HG03342 (cell line): ENCODE results near the gene ANKRD36C.
"Not testable (repeated sequence)": the region's sequence is repeated elsewhere in the genome, so short reads cannot be mapped to it uniquely, and the experiment has no call there.

Experiments
- ATAC-seq: cut with Tn5 transposase; IDR thresholded peaks from one replicate; pipeline ENCODE4 v1.9.1; 2021; ENCODE audit warnings: mild to moderate bottlenecking, moderate library complexity; ENCODE audit not compliant: unreplicated experiment

ANKRD36C gene

GRCh38 chr2:95991351-95992094 lies at the start of gene ANKRD36C:
ANKRD36C (minus strand) TSS chr2:95991824; CDS start chr2:95991708, 116 bp downstream.
- peak; percentile 95 for ATAC-seq

DNA sequence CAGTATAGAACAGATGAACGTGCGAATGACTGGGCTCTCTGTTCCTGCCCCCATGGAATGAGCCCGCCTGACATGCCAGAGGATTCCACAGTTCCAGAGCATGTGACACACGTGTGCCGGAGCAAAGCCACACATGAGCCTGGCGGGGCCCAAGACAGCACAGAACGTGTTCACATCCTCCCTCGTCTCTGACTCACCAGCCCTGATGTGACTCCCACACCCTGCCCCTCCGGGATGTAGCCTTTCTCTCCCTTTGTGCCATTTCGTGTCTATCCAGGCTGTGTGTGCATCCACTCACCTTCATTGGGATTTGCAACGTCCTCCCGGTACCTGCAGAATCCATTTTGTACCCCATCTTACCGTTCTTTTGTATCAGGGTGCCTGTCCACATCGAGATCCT lies 43.9 kb upstream of the ANKRD36C start:
- ATAC-seq: not testable (repeated sequence)

DNA sequence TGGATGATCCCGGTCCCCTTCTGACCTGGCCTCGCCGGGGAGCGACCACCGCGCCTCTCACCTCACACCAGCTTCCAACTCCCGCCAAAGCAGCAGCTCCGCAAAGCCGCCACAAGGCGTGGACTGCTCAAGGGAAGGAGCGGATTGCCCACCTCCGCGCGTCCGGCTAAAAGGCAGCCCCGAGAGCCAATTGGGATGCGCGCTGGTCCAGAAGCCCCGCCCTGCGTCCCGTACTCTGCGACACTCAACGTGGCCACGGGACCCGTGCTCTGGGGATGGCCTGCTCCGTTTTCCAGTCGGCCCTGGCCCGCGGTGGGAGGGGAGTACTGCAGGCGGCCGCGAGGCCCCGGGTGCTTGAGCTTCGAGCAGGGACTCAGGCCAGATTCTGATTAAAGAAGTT lies 43.2 kb upstream of the ANKRD36C start, which contains the start of gene GPAT2:
Gene GPAT2, minus strand, starts transcription at position 125 of the 400 bp plus-strand sequence. CDS start 2,557 bp downstream, outside the sequence.
- not testable (repeated sequence) for ATAC-seq

- not testable (repeated sequence) for ATAC-seq
Observed at GRCh38 chr2:96033997-96034396, 42.4 kb upstream of the ANKRD36C start.

- not testable (repeated sequence) for ATAC-seq
Observed at GRCh38 chr2:96027725-96028325, 36.2 kb upstream of the ANKRD36C start.

DNA sequence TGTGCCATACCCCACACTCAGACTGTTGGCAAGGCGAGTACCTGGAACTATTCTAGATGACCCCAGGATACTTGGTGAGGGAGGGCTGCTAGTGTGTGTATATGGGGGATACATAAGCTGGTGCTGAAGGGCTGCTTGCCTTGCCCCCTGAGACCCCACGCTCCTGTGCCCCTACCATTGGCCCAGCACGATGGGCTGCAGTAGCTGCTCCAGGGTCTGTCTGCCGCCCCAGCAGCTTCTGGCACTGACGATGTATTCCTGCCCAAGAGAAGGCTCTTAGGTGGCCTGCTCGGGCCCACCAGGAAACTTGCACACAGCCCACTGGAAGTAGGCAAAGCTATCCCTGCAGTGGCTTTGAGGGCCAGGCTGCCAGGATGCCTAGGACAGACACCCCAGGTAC lies 34.1 kb upstream of the ANKRD36C start:
- not testable (repeated sequence) for ATAC-seq

DNA sequence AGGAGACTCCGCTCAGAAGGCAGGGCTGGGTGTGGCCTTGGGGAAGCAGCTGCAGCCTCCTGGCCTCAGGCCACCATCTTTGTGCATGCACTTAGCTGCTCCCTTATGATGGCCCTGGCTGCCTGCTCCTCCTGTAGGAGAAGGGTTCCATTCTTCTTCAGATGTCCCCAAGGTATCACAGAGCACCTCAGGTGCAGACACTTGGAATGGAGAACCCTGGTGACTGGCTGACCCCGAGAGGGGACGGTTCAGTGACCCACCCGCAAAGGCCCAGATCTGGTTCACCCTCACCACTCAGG lies 33.5 kb upstream of the ANKRD36C start:
- ATAC-seq: no peak

- no peak for ATAC-seq
Observed at GRCh38 chr2:96024336-96025193, 32.9 kb upstream of the ANKRD36C start.

GRCh38 chr2:96023701-96024100 lies 32.1 kb upstream of the ANKRD36C start:
- ATAC-seq: not testable (repeated sequence)

DNA sequence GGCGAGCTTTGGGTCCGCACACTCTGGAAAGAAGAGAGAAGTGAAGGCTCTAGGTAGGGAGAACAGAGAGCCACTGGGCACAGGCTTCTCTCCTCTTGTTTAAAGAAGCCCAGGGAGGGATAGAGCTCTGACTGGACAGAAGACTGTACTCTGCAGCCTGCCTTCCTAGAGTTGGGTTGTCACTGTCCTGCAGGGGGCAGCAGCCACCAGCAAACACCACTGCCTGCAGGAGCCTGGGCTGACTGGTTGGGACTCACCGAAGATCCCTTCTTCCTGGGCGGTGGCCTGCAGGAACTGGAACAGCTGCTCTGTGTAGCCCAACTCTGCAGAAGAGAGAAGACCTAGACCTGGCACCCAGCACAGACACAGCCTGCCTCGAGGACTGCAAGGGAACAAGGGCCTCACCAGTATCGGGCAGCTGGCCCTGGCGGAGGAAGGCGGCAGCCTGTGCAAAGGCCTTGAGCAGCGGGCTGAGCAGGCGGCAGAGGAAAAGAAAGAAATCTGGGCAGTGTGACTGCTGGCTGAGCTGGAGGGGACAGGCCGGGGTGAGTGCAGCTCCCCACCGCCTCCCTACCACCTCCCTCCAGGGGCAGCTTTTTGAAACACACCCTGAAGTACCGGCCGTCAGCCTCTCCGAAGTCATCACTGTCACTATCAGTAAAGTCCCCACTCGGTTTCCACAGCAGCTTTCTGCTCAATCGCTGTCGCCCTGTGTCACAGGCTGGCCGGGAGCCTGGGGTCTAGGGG lies 31.2 kb upstream of the ANKRD36C start:
- ATAC-seq: peak; percentile 78

GRCh38 chr2:96022126-96022525 lies 30.5 kb upstream of the ANKRD36C start:
- ATAC-seq: not testable (repeated sequence)

DNA sequence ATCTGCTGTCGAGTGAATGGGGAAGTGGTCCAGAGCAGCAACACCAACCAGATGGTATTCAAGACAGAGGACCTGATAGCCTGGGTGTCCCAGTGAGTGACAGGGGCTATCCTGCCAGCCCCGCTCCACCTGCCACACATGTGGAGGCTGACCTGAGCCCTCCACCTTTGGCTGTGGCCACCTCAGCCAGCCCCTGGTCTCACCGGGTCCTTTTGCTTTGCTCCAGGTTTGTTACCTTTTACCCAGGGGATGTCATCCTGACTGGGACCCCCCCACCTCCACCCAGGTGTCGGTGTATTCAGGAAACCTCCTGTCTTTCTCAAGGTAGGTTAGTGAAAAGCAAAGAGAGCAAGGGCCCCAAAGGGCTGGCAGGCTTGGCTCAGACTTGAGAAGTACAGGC lies 29.5 kb upstream of the ANKRD36C start:
- not testable (repeated sequence) for ATAC-seq

GRCh38 chr2:96019909-96020590 lies 28.4 kb upstream of the ANKRD36C start:
- not testable (repeated sequence) for ATAC-seq

DNA sequence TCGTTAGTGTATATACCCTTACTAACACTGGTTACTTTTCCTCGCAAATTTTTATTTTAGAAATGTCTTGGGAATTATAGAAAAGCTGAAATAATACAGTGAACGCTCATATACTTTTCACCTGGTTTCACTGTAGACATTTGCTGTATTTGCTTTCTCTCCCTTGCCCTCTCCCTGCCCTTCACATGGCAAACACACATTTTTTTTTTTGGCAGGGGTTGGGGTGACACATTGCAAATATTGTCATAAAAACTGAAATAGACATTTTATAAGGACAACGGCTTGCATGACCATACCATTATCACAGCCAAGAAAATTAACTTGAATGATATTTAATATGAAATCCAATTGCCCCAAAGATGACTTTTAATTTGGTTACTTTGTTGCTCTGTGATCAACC lies 24.7 kb upstream of the ANKRD36C start:
- ATAC-seq: not testable (repeated sequence)

- not testable (repeated sequence) for ATAC-seq
Observed at GRCh38 chr2:96012792-96013264, 21.2 kb upstream of the ANKRD36C start.

GRCh38 chr2:96012086-96012791 lies 20.6 kb upstream of the ANKRD36C start:
- not testable (repeated sequence) for ATAC-seq

- peak; percentile 25 for ATAC-seq
Observed at GRCh38 chr2:96011129-96011455, 19.5 kb upstream of the ANKRD36C start.

DNA sequence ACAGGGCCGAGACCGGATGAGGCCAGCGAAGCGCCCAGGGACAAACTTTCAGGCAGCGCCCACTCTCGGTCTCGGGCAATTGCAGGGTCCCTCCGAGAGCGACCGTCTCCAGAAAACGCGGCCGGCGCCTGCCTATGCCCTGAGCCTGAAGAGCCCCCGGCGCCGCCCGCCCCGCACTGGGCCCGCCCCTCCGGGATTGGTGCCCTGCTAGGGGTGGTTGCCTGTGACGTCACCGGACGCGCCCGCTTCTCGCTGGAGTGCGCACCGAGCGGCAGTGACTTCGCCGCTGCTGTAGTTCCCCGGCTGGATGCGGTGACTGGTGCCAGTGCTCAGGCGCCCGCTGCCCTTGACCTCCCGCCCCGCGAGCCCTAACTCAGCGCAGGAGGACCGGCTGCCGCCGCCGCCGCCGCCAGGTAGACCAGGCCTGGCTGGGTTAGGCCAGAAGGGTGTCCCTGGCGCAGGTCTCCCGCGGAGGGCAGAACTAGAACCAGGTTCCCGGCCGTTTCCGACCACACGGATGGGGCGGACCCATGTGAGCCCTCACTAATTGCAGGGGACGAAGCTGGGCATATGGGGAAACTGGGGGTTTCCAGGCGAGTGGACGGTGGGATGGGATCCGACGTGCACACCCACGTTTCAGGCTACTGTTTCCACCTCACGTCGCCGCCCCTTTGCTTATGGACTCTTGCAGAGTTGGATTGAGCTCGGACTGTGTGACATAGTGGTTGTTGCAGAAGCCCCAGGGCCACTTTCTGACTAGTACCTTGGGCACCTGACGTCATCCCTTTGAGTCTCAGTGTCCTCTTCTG lies 18.9 kb upstream of the ANKRD36C start:
- peak; percentile 95 for ATAC-seq

- not testable (repeated sequence) for ATAC-seq
Observed at GRCh38 chr2:96009833-96010232, 18.2 kb upstream of the ANKRD36C start.
